ENCODE results near the gene NFE2L1.
"Not testable (repeated sequence)": the region's sequence is repeated elsewhere in the genome, so short reads cannot be mapped to it uniquely, and the experiment has no call there.

NFE2L1 gene

GRCh38 chr17:48023400-48024148 is 24.6 kb upstream of the NFE2L1 start:
- DNase-seq = peak; percentile 87

GRCh38 chr17:48024149-48025039 is 23.8 kb upstream of the NFE2L1 start:
- DNase-seq = no peak

- DNase-seq = peak; percentile 99
These were observed 22.9 kb upstream of the NFE2L1 start for GRCh38 chr17:48025040-48025903.

- DNase-seq = peak; percentile 71
These were observed 22.2 kb upstream of the NFE2L1 start for GRCh38 chr17:48025904-48026501.

- peak; percentile 91 for DNase-seq
These were observed 21.4 kb upstream of the NFE2L1 start for GRCh38 chr17:48026502-48027321.

GRCh38 chr17:48027322-48027981 is 20.7 kb upstream of the NFE2L1 start:
- DNase-seq = no peak

- DNase-seq = no peak
These were observed 19.4 kb upstream of the NFE2L1 start for GRCh38 chr17:48028736-48029135.

GRCh38 chr17:48030531-48030930 is 17.6 kb upstream of the NFE2L1 start:
- DNase-seq = no peak

GRCh38 chr17:48031966-48032365 is 16.2 kb upstream of the NFE2L1 start:
- no peak for DNase-seq

- DNase-seq = not testable (repeated sequence)
These were observed 13.4 kb upstream of the NFE2L1 start for GRCh38 chr17:48034734-48035133.

GRCh38 chr17:48036693-48037035 is 11.5 kb upstream of the NFE2L1 start:
- DNase-seq = no peak

- peak; percentile 72 for DNase-seq
These were observed 10.9 kb upstream of the NFE2L1 start, which contains the start of gene COPZ2 for GRCh38 chr17:48037036-48037837. Gene COPZ2 (minus strand): TSS chr17:48037797. CDS start chr17:48037777, 20 bp downstream.

- DNase-seq = no peak
These were observed 10.3 kb upstream of the NFE2L1 start for GRCh38 chr17:48037838-48038323.

- no peak for DNase-seq
These were observed 9.5 kb upstream of the NFE2L1 start for GRCh38 chr17:48038687-48039086.

GRCh38 chr17:48043176-48043575 is 5.0 kb upstream of the NFE2L1 start:
- no peak for DNase-seq

GRCh38 chr17:48044851-48045250 is 3.3 kb upstream of the NFE2L1 start:
- no peak for DNase-seq

GRCh38 chr17:48045316-48046001 is 2.7 kb upstream of the NFE2L1 start:
- no peak for DNase-seq

- DNase-seq = no peak
These were observed 1.9 kb upstream of the NFE2L1 start for GRCh38 chr17:48046296-48046695.

GRCh38 chr17:48047113-48047740 is 932 bp upstream of the NFE2L1 start:
- DNase-seq = no peak
